ENCODE data around the gene NUBPL. TPM values are rescaled to one million over a fixed set of nuclear protein-coding genes. Genes with fewer than 3 reads are reported as not detected.
"Not testable (repeated sequence)": the region's sequence is repeated elsewhere in the genome, so short reads cannot be mapped to it uniquely, and the experiment has no call there.

Gene NUBPL
- total RNA-seq, 6 donors from 2014 or later, result 3.2 to 15.2 (median 8.2) TPM

DNA sequence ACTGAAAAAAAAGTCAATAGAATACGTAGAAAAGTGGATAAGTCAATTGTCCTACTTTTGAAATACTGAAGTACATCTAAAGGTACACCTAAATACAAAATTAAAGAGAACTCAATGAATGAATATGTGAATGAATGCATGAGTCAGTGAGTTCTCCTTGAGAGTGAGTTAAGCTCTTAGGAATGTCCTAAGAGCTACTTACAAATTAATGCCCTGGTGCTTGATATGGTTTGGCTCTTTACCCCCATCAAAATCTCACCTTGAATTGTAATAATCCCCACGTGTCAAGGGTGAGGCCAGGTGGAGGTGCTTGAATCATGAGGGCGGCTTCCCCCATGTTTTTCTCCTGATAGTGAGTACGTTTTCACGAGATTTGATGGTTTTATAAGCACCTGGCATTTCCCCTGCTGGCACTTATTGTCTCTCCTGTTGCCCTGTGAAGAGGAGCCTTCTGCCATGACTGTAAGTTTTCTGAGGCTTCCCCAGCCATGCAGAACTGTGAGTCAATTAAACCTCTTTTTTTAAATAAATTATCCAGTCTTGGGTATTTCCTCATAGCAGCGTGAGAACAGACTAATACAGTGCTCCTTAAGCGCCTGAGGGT lies 323.7 kb downstream of the NUBPL start:
- Histone ChIP-seq H3K4me1 (no peaks in the 10 kb centered on the region), H3K9me3 (no peaks in the 10 kb centered on the region), H3K27me3 (no peaks in the 10 kb centered on the region), H3K27ac (no peak overlapping the region), H3K36me3 (no peaks in the 10 kb centered on the region), H3K4me3 (no peak overlapping the region)
- peak in 1 of 2 donors; percentile 59 for ATAC-seq (ENCODE audit: low FRiP score in 2 of 2)
- TF ChIP-seq POLR2A (IDR thresholded peaks at IDR 0.05) (no peak), POLR2AphosphoS5 (IDR thresholded peaks at IDR 0.05) (no peak), EP300 (IDR thresholded peaks at IDR 0.05) (no peak)
- TF ChIP-seq, protein P1, sequence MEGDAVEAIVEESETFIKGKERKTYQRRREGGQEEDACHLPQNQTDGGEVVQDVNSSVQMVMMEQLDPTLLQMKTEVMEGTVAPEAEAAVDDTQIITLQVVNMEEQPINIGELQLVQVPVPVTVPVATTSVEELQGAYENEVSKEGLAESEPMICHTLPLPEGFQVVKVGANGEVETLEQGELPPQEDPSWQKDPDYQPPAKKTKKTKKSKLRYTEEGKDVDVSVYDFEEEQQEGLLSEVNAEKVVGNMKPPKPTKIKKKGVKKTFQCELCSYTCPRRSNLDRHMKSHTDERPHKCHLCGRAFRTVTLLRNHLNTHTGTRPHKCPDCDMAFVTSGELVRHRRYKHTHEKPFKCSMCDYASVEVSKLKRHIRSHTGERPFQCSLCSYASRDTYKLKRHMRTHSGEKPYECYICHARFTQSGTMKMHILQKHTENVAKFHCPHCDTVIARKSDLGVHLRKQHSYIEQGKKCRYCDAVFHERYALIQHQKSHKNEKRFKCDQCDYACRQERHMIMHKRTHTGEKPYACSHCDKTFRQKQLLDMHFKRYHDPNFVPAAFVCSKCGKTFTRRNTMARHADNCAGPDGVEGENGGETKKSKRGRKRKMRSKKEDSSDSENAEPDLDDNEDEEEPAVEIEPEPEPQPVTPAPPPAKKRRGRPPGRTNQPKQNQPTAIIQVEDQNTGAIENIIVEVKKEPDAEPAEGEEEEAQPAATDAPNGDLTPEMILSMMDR (IDR thresholded peaks at IDR 0.05), result no peak
- no peak for DNase-seq
- 64 to 75% methylated on average over 7 of the region's 7 CpGs for WGBS, 2 donors

DNA sequence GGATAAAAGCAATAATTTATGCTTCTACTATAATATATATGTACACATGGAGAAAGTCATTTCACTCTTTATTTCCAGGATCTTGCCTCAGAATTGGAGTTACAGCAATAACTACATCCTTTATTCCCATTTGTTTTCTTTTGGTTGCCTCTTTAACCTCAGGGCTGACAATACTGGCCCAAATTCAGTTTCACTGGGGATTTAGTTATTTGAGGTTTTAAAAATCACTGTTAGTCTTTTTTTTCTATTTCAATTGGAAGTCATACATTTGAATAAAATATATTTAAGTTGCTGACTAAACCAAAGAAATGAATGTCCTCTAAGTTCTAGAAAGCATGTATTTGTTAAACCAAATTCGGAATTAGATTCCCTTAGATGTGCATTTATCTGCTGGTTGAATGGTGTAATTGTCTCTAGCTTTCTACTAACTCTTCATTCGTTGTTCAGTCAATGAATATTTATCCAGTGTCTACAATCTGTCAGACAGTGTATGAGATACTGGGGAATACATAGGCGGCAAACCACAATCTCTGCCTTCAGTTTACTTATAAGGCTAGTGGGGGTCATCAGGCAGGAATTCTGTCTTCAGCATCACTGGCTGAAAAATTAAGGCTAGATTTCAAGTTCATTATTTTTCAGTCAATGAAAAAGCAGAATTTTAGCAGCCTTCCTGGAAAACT lies 325.1 kb downstream of the NUBPL start:
- Histone ChIP-seq H3K27ac (no peak overlapping the region), H3K9me3 (no peaks in the 10 kb centered on the region), H3K36me3 (no peaks in the 10 kb centered on the region), H3K4me1 (no peaks in the 10 kb centered on the region), H3K27me3 (no peaks in the 10 kb centered on the region), H3K4me3 (no peak overlapping the region)
- DNase-seq, result no peak
- WGBS, 2 donors, result 85% methylated on average over 3 of the region's 3 CpGs
- no peak for ATAC-seq (ENCODE audit: low FRiP score in 2 of 2)
- TF ChIP-seq POLR2A (IDR thresholded peaks at IDR 0.05) (no peak), POLR2AphosphoS5 (IDR thresholded peaks at IDR 0.05) (no peak), EP300 (IDR thresholded peaks at IDR 0.05) (no peak)
- TF ChIP-seq, protein P1 (IDR thresholded peaks at IDR 0.05), result no peak

DNA sequence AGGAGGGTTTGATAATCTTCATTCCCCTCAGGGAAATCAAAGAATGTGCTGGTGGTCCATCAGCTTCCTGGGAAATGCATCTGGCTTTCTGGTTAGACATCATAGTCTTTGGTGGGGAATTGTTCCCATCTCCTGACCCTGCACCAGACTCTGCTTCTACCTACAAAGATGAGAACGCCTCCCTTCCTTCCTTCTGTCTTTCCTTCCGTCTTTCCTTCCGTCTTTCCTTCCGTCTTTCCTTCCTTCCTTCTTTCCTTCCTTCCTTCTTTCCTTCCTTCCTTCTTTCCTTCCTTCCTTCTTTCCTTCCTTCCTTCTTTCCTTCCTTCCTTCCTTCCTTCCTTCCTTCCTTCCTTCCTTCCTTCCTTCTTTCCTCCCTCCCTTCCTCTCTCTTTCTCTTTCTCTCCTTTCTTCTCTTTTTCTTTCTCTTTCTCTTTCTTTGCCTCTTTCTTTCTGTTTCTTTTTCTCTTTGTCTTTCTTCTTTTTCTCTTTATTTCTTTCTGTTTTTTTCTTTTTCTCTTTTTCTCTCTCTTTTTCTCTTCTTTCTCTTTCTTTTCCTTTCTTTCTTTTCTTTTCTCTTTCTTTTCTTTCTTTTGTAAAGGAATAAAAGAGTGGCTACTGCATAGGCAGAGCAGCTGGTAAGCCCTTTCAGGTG lies 326.9 kb downstream of the NUBPL start:
- Histone ChIP-seq H3K4me1 (peaks cover 2 to 7% (median 4%) of the 10 kb centered on the region in 4 donors), H3K36me3 (no peaks in the 10 kb centered on the region), H3K27me3 (no peaks in the 10 kb centered on the region), H3K4me3 (no peak overlapping the region), H3K9me3 (no peaks in the 10 kb centered on the region), H3K27ac (no peak overlapping the region)
- TF ChIP-seq EP300 (IDR thresholded peaks at IDR 0.05), result no peak
- TF ChIP-seq, protein P1 (IDR thresholded peaks at IDR 0.05), result no peak
- no peak for TF ChIP-seq POLR2AphosphoS5 (IDR thresholded peaks at IDR 0.05)
- no peak for TF ChIP-seq POLR2A (IDR thresholded peaks at IDR 0.05)
- WGBS, 2 donors, result 89 to 93% methylated on average over 4 of the region's 4 CpGs
- DNase-seq (no peak), ATAC-seq (ENCODE audit: low FRiP score in 2 of 2) (no peak)

GRCh38 chr14:31889297-31889696 lies 328.1 kb downstream of the NUBPL start:
- DNase-seq, result no peak
- TF ChIP-seq EP300 (IDR thresholded peaks at IDR 0.05) (peak in 2 of 4 donors; percentile 28 to 41), POLR2A (IDR thresholded peaks at IDR 0.05) (no peak), POLR2AphosphoS5 (IDR thresholded peaks at IDR 0.05) (peak; percentile 14 to 51)

DNA sequence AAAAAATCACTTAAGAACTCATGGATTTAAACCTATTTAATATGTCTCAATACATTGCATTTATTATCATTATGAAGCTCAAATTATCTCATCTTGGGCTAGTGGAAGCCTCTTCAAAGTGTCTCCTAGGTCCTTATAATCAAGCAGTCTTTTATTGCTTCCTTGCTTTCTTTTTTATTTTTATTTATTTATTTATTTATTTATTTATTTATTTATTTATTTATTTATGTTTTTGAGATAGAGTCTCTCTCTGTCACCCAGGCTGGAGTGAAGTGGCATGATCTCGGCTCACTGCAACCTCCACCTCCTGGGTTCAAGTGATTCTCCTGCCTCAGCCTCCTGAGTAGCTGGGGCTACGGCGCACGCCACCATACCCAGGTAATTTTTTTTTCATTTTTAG lies 329.0 kb downstream of the NUBPL start:
- H3K4me3 ChIP-seq; DNase-seq; H3K27me3 ChIP-seq; H3K9me3 ChIP-seq; H3K36me3 ChIP-seq; ATAC-seq (ENCODE audit: low FRiP score in 2 of 2): not testable (repeated sequence)
- H3K4me1 ChIP-seq, result peaks cover 9 to 14% (median 11%) of the 10 kb centered on the region in 4 donors
- WGBS, 2 donors, result 99% methylated on average over 4 of the region's 4 CpGs
- H3K27ac ChIP-seq, result peak overlapping the region in 1 of 4 donors; percentile 3

More at GRCh38 chr14:31889297-31889696, 328.1 kb downstream of the NUBPL start:
- 69 to 81% methylated on average over 2 of the region's 2 CpGs for WGBS, 2 donors
- no peak overlapping the region for H3K27ac ChIP-seq
- no peaks in the 10 kb centered on the region for H3K36me3 ChIP-seq
- ATAC-seq (ENCODE audit: low FRiP score in 2 of 2), result no peak
- no peaks in the 10 kb centered on the region for H3K27me3 ChIP-seq
- H3K9me3 ChIP-seq, result no peaks in the 10 kb centered on the region
- peaks cover 9 to 14% (median 11%) of the 10 kb centered on the region in 4 donors for H3K4me1 ChIP-seq
- no peak overlapping the region for H3K4me3 ChIP-seq
